GM19395 (cell line): ENCODE measurements around the gene AEBP1.

Source experiments
- ATAC-seq: cut with Tn5 transposase; IDR thresholded peaks from one replicate; pipeline ENCODE4 v1.9.1; 2021; ENCODE audit warnings: mild to moderate bottlenecking, moderate library complexity; ENCODE audit not compliant: unreplicated experiment

AEBP1 gene

DNA sequence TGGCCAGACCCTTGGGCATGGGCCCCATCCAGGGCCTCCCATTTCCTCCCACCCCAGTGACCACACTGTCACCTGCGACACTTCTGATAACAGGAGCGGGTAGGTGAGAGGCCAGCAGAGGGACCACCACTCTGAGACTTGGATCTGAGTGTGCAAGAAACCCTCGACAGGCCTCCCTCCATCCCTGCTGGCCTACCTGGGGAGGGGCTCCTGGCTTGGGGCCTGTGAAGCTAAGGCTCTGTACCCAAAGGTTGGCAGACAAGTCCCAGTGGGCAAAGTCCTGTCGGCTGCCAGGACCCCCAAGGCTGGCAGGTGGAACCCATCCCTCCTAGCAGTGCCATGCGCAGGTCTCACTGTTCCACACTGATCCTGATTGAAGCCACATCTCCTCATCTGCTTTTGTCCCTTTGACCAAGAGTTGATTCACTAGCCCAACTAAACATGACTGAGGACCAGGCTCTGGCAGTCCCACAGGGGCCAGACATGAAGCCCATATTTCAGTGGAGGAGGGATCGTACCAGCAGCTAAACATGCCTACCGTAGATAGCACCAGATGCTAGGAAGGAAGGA lies 37.6 kb upstream of the AEBP1 start:
- no peak for ATAC-seq

DNA sequence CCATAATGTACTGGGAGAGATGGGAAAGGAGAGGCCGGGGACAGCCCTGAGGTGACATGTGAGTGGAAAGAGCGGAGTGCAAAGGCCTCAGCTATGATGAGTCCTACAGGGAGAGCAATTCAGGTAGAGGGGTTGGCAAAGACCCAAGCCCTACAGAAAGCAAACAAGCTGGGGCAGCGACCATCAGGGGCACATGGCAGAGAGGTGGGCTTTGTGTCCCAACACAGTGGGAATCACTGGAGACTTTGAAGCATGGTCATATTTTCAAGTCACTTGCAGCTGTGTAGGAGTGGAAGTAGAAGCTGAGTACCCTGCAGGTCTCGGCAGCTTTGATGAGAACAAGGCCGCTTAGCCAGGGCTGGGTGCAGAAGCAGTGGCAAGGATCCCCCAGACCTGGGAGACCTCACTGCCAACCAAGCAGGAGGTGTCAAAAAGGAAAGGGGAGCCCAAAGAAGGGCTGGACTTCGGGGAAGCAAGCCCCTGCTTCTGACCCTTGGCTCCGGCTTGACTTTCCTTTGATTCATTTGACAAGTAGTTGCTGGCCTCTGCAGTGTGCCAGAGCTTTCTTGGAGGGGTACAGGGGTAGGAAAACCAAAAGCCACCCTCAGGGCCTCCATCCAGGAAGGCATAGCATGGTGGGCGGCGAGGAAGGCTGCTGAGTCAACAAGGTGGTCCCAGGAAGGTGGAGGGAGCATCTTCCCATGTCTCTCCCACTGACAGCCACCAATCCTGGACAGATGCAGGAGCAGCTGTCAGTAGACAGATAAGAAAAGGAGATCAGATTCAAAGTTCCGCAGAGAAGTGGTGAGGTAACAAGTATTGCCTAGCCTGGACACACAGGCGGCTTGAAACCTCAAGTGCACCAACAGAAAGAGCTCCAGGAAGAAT lies 36.8 kb upstream of the AEBP1 start:
- no peak for ATAC-seq

GRCh38 chr7:44068054-44068453 lies 36.1 kb upstream of the AEBP1 start:
- ATAC-seq: no peak

GRCh38 chr7:44071726-44072363 lies 32.3 kb upstream of the AEBP1 start:
- ATAC-seq: no peak

DNA sequence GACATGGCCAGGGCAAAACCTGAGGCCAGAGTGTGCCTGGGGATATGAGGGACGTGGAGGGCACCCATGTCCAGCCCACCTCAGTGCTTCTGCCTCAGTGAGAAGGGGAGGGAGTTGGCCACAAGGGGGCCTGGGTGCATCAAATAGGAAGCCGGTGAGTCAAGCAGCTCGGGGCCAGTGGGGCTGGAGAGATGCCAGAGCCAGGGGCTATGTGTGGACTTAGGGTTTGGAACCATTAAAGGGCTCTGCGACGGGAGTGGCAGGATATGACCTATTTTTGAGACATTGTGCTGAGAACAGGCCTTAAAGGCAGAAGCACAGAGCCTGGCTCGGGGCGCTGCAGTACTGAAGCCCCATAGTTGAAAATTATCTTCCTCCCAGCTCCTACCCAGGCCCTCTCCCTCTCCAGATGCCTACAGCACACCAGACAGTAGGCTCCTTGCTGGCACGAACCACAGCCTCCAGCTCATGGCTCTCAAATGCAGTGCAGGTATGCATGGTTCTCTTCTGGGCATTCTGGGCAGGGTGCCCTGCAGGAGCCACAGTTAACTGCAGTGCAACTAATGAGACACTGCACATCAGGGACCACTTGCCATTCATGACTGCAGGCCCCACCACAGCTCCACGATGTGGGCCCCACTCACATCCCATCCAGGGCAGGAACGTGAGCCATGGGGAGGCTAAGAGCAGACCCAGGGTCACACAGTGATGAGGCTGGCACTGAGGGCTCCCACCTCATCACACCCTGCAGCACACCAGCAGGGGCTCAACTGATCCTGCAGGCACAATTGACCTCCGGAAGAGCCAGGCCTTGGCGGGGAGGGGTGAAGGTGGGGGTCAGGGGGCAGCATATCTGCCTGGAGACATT lies 31.5 kb upstream of the AEBP1 start:
- ATAC-seq: no peak

DNA sequence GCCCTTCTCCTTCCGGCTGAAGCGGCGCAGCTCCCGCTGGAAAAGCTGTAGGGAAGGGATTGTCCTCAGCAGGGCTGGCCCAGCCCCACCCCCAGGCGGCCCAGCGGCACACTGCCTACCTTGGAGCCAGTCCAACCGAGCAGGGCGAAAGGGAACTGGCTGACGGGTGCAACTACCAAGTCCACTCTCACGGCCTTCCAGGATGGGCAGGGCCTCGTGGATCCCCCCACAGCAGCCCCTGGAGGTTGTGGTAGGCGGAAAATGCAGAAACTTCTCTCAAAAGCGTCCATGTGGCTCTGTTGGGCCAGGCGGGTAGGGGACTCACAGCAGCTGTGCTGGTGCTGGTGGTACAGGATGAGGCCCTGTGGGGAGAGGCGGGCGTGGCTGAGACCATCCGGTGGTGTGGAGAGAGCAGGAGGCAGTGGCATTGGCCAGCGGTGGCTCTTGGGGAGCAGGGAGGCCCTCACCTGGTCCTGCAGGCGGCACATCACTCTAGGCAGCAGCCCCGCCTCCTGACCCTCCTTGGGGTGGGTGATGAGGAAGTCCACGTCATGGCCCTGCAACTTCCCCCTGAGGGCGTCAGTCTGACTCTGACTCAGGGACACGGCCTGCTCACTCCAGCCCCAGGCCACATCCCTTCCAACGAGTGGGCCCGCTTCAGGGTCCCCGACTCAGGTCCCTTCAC lies 30.3 kb upstream of the AEBP1 start:
- ATAC-seq: peak; percentile 72

DNA sequence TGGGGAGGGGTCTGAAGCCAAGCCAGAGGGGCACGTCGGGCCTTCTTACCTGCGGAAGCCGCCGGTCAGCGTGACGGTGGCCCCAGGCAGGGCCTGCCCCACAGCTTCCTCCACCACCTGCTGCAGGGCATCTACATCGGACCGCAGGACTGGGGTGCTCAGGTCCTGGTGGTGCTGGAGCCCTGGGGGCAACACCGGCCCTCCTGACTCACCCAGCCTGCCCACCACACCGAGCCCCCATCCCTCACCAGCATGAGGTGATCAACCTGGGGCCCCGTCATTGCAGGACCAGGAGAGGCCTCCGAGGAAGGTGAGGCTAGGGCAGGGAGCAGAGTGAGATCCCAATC lies 29.8 kb upstream of the AEBP1 start:
- ATAC-seq: no peak

- ATAC-seq: no peak
Measured at GRCh38 chr7:44075296-44076075, 28.7 kb upstream of the AEBP1 start.

- ATAC-seq: no peak
Measured at GRCh38 chr7:44076101-44076895, 27.8 kb upstream of the AEBP1 start.

- no peak for ATAC-seq
Measured at GRCh38 chr7:44077061-44077460, 27.1 kb upstream of the AEBP1 start.

- no peak for ATAC-seq
Measured at GRCh38 chr7:44077681-44078091, 26.5 kb upstream of the AEBP1 start.

DNA sequence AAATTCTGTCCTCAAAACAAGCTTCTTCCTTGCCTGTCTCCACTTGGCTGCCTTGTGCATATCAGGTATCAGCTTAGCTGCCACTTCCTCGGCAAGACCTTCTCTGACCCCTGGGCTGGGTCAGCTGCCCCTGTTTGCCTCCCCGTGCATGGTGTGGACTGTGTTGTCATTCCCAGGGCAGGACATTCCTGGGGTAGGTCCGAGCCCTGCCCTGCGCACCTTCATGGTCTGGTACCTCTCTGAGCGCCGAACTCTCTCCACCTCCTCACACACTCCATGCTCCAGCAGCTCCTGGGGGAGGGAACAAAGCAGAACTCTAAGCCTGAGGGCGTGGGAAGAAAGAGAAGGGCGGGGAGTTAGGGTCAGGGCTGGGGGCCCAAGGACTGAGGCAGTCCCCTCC lies 25.6 kb upstream of the AEBP1 start:
- no peak for ATAC-seq

DNA sequence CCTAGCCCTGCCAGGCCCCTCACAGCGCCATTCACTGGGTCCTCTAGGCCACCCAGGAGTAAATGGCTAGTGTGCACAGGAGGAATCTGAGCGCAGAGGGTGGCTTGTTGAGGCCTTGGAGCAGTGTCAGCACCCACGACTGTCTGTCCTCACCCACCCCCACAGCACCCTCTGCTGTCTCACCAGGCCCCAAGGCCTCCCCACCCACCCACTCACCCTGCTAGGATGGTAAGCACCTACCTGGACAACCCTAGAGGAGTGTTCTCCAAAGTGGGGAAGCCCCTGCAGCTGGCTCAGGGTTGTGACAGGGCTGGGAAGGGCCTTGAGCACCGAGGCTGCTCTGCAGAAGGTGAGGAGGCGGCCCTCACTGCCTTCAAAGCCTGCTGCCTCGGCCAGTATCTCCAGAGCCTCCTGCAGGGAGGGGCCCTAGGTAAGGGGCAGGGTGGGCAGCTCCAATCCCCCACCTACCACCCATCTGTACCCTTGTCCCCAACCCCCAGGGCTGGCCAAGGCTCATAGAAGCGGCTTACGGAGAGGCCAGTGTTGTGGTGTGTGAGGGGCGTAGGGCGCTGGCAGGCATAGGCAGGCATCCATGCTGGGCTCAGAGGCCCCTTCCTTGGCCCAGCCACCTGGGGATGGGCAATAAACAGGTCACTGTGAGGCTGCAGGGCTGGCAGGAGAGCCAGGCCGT lies 24.7 kb upstream of the AEBP1 start:
- no peak for ATAC-seq

GRCh38 chr7:44080118-44080517 lies 24.0 kb upstream of the AEBP1 start:
- no peak for ATAC-seq

DNA sequence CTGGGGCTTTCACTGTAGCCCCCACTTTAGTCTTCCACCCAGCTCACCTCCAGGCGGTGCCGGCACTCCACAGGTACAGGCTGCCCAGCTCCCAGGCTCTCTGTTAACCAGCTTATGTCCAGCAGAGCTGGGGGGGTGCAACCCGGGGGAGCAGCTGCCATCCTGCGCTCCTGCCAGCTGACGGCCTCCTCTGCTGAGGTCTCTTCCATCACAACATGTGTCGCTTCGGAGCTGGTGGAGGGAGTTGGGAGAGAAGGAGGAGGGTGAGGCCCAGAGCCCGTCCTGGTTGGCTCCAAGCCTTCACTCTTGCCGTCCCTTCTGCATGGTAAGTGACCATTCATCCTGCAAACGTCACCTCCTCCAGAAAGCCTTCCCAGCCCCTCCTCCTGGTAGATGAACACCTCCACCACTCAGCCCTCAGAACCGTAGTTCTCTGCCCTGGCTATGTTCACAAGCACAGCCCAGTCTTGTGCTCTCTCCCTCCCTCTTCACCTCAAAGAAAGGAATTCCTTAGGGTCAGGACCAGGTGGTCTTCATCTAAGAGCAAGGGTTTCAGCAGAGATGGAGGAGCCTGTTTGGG lies 23.4 kb upstream of the AEBP1 start:
- ATAC-seq: no peak

- ATAC-seq: no peak
Measured at GRCh38 chr7:44081266-44081748, 22.8 kb upstream of the AEBP1 start.

GRCh38 chr7:44082541-44083207 lies 21.5 kb upstream of the AEBP1 start:
- peak; percentile 89 for ATAC-seq
